AG10803 (cell line): ENCODE data around the gene TMEM154.

Source experiments
- DNase-seq: peaks from one replicate; pipeline ENCODE4 v3.0.0; 2010; ENCODE audit warnings: low read depth
- H3K4me3 ChIP-seq: 2 replicates; pipeline ENCODE4 v1.5.1; 2011; ENCODE audit warnings: mild to moderate bottlenecking, low read length, control low read depth
- CTCF ChIP-seq: conservative IDR thresholded peaks from 2 replicates; pipeline ENCODE4 v1.5.1; 2011; ENCODE audit warnings: mild to moderate bottlenecking, low read length, control low read depth, inconsistent platforms

Gene TMEM154

DNA sequence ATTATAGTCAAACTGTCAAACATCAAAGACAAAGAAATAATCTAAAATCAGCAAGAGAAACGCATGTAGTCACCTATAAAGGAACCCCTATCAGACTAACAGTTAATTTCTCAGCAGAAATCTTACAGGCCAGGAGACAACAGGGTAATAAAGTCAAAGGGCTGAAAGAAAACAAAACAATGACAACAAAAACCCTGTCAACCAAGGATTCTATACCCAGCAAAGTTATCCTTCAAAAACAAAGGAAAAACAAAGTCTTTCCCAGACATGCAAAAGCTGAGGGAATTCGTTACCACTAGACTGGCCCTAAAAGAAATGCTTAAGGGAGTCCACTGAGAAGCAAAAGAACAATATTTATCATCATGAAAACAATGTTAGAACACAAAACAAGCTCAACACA is 22.1 kb downstream of the TMEM154 start:
- no peak for DNase-seq
- no peak for TF ChIP-seq CTCF
- H3K4me3 ChIP-seq, result no peak overlapping the region

GRCh38 chr4:152655272-152656129 is 24.3 kb downstream of the TMEM154 start:
- no peak for TF ChIP-seq CTCF
- no peak overlapping the region for H3K4me3 ChIP-seq
- DNase-seq, result no peak

- TF ChIP-seq CTCF, result no peak
- no peak overlapping the region for H3K4me3 ChIP-seq
- DNase-seq, result no peak
These were observed 27.7 kb downstream of the TMEM154 start for GRCh38 chr4:152652102-152652501.

- TF ChIP-seq CTCF, result no peak
- no peak overlapping the region for H3K4me3 ChIP-seq
- DNase-seq, result no peak
These were observed 28.2 kb downstream of the TMEM154 start for GRCh38 chr4:152651473-152652060.

GRCh38 chr4:152646221-152646620 is 33.6 kb downstream of the TMEM154 start:
- no peak for DNase-seq
- no peak overlapping the region for H3K4me3 ChIP-seq
- no peak for TF ChIP-seq CTCF

- no peak overlapping the region for H3K4me3 ChIP-seq
- no peak for TF ChIP-seq CTCF
These were observed 35.7 kb downstream of the TMEM154 start for GRCh38 chr4:152644130-152644529.

More at GRCh38 chr4:152644130-152644529, 35.7 kb downstream of the TMEM154 start:
- no peak for DNase-seq
